Smooth muscle cell (in vitro differentiated cells): ENCODE data around the gene ABCC2. TPM values are rescaled to one million over a fixed set of nuclear protein-coding genes. Genes with fewer than 3 reads are reported as not detected.
A peak's percentile ranks its signal among the peaks of the same experiment; 100 is the strongest.
"Not testable (repeated sequence)": the region's sequence is repeated elsewhere in the genome, so short reads cannot be mapped to it uniquely, and the experiment has no call there.

ENCODE experiments used
- DNase-seq: peaks from one replicate; lab custom pipeline; 2025; ENCODE audit not compliant: unreplicated experiment; lab: John Stamatoyannopoulos, UW
- H2AFZ ChIP-seq: fragments of 200-600 bp; sonication (generic); 2 replicates; pipeline ENCODE4 v1.6.0; 2016; ENCODE audit warnings: antibody characterized with exemption, low read depth, mild to moderate bottlenecking
- H3F3A ChIP-seq: fragments of 200-600 bp; sonication (generic); 2 replicates; pipeline ENCODE4 v1.6.0; 2017; ENCODE audit warnings: antibody characterized with exemption, low read depth
- H3K27ac ChIP-seq: fragments of 200-600 bp; sonication (generic); 2 replicates; pipeline ENCODE4 v1.5.1; 2016; ENCODE audit warnings: low read depth, mild to moderate bottlenecking
- H3K27me3 ChIP-seq: fragments of 200-600 bp; sonication (generic); 2 replicates; pipeline ENCODE4 v1.6.1; 2016; ENCODE audit warnings: low read depth, mild to moderate bottlenecking
- H3K36me3 ChIP-seq: fragments of 200-600 bp; sonication (generic); 2 replicates; pipeline ENCODE4 v1.5.1; 2016; ENCODE audit warnings: low read depth
- H3K4me1 ChIP-seq: fragments of 200-600 bp; sonication (generic); 2 replicates; pipeline ENCODE4 v1.5.1; 2016; ENCODE audit warnings: low read depth
- H3K4me2 ChIP-seq: fragments of 200-600 bp; sonication (generic); 2 replicates; pipeline ENCODE4 v1.6.0; 2016; ENCODE audit warnings: mild to moderate bottlenecking
- H3K4me3 ChIP-seq: fragments of 200-600 bp; sonication (generic); 2 replicates; pipeline ENCODE4 v1.5.1; 2016; ENCODE audit warnings: mild to moderate bottlenecking
- H3K79me2 ChIP-seq: fragments of 200-600 bp; sonication (generic); 2 replicates; pipeline ENCODE4 v1.6.0; 2016; ENCODE audit warnings: low read depth, mild to moderate bottlenecking
- H3K9ac ChIP-seq: fragments of 200-600 bp; sonication (generic); 2 replicates; pipeline ENCODE4 v1.6.0; 2016; ENCODE audit warnings: low read depth
- H3K9me3 ChIP-seq: fragments of 200-600 bp; sonication (generic); replicated peaks from 2 replicates; pipeline ENCODE4 v1.5.1; 2016; ENCODE audit warnings: low read depth
- H4K20me1 ChIP-seq: fragments of 200-600 bp; sonication (generic); 2 replicates; pipeline ENCODE4 v1.6.0; 2016; ENCODE audit warnings: low read depth
- CTCF ChIP-seq: fragments of 200-600 bp; sonication (generic); IDR thresholded peaks from 2 replicates; pipeline ENCODE4 v1.5.1; 2017; ENCODE audit warnings: borderline replicate concordance, mild to moderate bottlenecking, antibody characterized with exemption; ENCODE audit not compliant: insufficient read depth, poor library complexity, severe bottlenecking
- WGBS: methylation state at CpG from one replicate; pipeline ENCODE4 v1.1.7; 2016; ENCODE audit warnings: low lambda C conversion rate; 5-methylcytosine and 5-hydroxymethylcytosine counted together
- polyA plus RNA-seq: library from polyadenylated mRNA; unstranded; fragments of >200 nt; fragmentation: Nextera tagmentation; extraction: Ambion mirVana; gene quantifications from 2 replicates; pipeline ENCODE4 v1.2.1, GENCODE V29; 2016
- total RNA-seq: library from RNA; depleted of rRNA; stranded (reverse); fragments of >200 nt; gene quantifications from 2 replicates; pipeline ENCODE4 v1.2.3, GENCODE V29; 2014

The ABCC2 gene
- total RNA-seq, result 0.36 and 0.72 TPM in 2 replicates
- 1.9 and 3.0 TPM in 2 replicates for polyA plus RNA-seq

- no peak within 1 kb of the TSS for H3K9ac ChIP-seq
- H3K4me3 ChIP-seq, result peak within 1 kb of the TSS; percentile 22
- no peak for DNase-seq
- no peaks in the 10 kb centered on the region for H3K79me2 ChIP-seq
- H2AFZ ChIP-seq, result no peak within 1 kb of the TSS
- H3K4me2 ChIP-seq, result no peak within 1 kb of the TSS
- WGBS, result 91% methylated on average over 7 of the region's 7 CpGs
- no peaks in the 10 kb centered on the region for H3K36me3 ChIP-seq
- peaks cover 9% of the 10 kb centered on the region for H3K4me1 ChIP-seq
- H3F3A ChIP-seq, result peaks cover 14% of the 10 kb centered on the region
- no peaks in the 10 kb centered on the region for H3K27me3 ChIP-seq
- H3K27ac ChIP-seq, result no peak within 1 kb of the TSS
- H3K9me3 ChIP-seq, result no peaks in the 10 kb centered on the region
- TF ChIP-seq CTCF, result no peak
- H4K20me1 ChIP-seq, result no peaks in the 10 kb centered on the region
These were observed at the start of gene ABCC2 for GRCh38 chr10:99782447-99783286. ABCC2 (plus strand) TSS chr10:99782640; CDS start chr10:99782845, 205 bp downstream.

- Histone ChIP-seq H3K4me2 (peak overlapping the region; percentile 95), H3K9ac (no peak overlapping the region), H3K4me1 (peaks cover 13% of the 10 kb centered on the region), H3K27me3 (no peaks in the 10 kb centered on the region), H3K27ac (no peak overlapping the region), H4K20me1 (no peaks in the 10 kb centered on the region), H3K79me2 (peaks cover 13% of the 10 kb centered on the region), H3K9me3 (no peaks in the 10 kb centered on the region), H3F3A (no peaks in the 10 kb centered on the region), H3K36me3 (no peaks in the 10 kb centered on the region), H3K4me3 (peak overlapping the region; percentile 75), H2AFZ (no peak overlapping the region)
- no peak for DNase-seq
- TF ChIP-seq CTCF, result no peak
- WGBS, result 95% methylated on average over 8 of the region's 8 CpGs
These were observed 49.1 kb upstream of the ABCC2 start for GRCh38 chr10:99733366-99733765.

GRCh38 chr10:99734111-99734510, 48.3 kb upstream of the ABCC2 start:
- not testable (repeated sequence) for H3K27ac ChIP-seq, H3F3A ChIP-seq, DNase-seq, H3K27me3 ChIP-seq, H3K4me2 ChIP-seq, H3K4me3 ChIP-seq, H3K9me3 ChIP-seq, H4K20me1 ChIP-seq, H2AFZ ChIP-seq, H3K36me3 ChIP-seq, H3K9ac ChIP-seq
- 98% methylated on average over 10 of the region's 10 CpGs for WGBS
- H3K4me1 ChIP-seq, result peaks cover 13% of the 10 kb centered on the region
- peaks cover 13% of the 10 kb centered on the region for H3K79me2 ChIP-seq

DNA sequence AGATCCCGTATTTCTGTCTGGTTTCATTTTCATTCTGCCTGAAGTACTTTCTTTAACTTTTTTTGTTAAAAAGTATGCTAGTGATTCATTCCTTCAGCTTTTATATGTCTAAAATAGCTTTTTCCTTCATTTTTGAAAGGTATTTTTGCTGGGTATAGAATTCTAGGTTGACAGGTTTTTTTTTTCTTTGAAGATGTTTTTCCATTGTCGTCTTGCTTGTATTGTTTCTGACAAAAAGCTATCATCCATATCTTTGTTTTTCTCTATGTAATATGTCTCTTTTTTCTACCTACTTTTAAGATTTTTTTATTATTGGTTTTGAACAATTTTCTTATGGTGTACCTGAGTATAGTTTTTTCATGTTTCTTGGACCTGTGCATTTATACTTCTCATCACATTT, 42.2 kb upstream of the ABCC2 start:
- Histone ChIP-seq H3F3A (no peaks in the 10 kb centered on the region), H3K27ac (no peak overlapping the region), H3K79me2 (no peaks in the 10 kb centered on the region), H3K4me3 (no peak overlapping the region), H3K9me3 (peaks cover 11% of the 10 kb centered on the region), H3K4me2 (no peak overlapping the region), H3K9ac (no peak overlapping the region), H3K36me3 (peaks cover 31% of the 10 kb centered on the region), H3K4me1 (no peaks in the 10 kb centered on the region), H2AFZ (no peak overlapping the region), H3K27me3 (no peaks in the 10 kb centered on the region), H4K20me1 (peaks cover 3% of the 10 kb centered on the region)
- WGBS, result 100% methylated on average over 2 of the region's 2 CpGs
- TF ChIP-seq CTCF, result no peak
- DNase-seq, result no peak
